Globus pallidus (tissue), 1 donor: ENCODE data around the gene PTK6.
"Not testable (repeated sequence)": the region's sequence is repeated elsewhere in the genome, so short reads cannot be mapped to it uniquely, and the experiment has no call there.

ENCODE experiments used
- DNase-seq: peaks from one replicate; pipeline ENCODE4 v3.0.0-alpha.2; 2015; ENCODE audit warnings: low spot score

The PTK6 gene

DNA sequence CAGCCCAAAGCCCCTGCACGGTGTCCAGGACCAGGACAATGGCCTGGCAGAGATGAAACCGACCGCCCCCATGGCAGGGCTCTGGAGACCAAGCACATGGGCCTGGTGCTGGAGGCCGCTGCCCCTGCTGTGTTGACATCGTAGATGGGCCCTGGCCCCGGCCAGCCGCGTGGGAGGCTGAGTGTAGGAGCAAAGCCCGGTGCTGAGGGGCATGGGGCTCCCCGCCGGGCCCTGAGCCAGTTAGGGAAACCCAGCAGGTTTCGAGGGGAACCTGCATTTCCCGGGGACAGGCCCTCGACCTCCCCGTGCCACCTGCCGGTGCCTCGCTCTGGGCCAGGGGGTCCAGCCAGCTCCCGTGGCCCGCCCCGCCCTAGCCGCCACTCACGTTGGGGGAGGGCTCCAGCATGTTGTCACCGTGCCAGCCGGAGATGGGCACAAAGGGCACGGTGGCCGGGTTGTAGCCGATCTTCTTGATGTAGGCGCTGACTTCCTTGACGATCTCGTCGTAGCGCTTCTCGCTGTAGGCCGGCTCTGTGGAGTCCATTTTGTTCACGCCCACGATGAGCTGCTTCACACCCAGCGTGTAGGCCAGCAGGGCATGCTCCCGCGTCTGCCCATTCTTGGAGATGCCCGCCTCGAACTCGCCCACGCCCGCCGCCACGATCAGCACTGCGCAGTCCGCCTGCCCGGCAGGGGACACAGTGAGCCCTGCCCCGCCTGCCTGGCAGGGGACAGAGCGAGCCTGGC is 42.6 kb downstream of the PTK6 start:
- no peak for DNase-seq

DNA sequence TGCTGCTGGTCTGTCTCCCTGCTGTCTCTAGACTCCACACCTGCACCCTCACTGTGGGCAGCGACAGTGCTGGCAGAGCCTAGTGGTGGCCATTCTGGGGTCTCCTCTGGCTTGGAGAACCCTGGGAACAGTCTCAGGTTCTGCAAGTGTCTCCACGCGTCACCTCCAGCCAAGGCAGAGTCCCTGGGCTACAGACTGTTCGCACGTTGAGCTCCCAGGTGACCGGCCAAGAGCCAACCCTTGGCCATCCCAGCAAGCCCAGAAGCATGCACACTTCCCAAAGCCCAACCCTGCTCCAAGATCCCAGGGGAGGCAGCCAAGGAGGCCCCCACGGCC is 43.1 kb downstream of the PTK6 start:
- DNase-seq: no peak

DNA sequence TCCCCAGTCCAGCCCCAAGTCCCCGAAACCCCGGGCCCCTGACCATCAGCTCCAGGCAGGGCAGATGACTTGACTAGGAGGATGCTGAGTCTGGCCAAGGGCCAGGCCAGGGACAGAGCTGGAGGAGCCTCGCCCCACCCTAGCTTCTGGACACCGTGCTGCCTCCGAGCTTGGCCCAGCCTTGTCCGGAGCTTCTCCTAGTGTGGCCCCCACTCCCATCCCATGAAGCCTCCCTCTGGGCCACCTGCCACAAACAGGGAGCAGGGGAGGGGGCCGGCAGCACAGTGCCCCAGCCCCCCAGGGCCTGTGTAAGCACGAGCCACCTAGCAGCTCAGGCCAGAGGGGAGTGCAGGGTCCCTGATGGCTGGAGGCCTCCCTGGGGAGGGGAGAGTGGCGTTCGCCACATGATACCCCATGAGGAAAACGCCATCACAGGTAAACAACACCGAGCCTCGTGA is 43.6 kb downstream of the PTK6 start:
- DNase-seq: no peak

DNA sequence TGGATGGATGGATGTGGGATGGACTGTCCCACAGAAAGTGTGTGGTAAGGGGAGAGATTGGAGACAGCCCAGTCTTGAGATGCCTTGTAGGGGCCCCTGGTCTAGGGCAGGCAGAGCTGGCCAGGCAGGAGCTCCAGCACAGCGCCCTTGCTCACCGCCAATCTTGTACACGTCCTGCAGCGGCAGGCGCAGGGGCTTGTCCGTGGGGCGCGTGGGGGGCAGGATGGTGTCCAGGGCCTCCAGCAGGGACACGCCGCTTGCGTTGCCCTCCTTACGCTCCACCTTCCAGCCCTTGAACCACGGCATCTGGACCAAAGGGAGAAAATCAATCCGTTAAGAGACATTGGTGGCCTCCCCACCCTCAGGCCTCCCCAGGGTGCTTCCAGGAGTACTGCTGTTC is 44.2 kb downstream of the PTK6 start:
- DNase-seq: no peak

DNA sequence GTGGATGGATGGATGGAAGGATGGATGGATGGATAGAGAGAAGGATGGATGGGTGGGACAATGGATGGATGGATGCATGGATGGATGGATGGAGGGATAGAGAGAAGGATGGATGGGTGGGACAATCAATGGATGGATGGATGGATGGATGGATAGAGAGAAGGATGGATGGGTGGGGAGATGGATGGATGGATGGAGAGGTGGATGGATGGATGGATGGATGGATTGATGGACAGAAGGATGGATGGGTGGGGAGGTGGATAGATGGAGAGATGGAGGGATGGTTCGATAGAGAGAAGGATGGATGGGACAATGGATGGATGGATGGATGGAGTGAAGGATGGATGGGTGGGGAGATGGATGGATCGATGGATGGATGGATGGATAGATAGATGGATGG is 44.7 kb downstream of the PTK6 start:
- DNase-seq: no peak

DNA sequence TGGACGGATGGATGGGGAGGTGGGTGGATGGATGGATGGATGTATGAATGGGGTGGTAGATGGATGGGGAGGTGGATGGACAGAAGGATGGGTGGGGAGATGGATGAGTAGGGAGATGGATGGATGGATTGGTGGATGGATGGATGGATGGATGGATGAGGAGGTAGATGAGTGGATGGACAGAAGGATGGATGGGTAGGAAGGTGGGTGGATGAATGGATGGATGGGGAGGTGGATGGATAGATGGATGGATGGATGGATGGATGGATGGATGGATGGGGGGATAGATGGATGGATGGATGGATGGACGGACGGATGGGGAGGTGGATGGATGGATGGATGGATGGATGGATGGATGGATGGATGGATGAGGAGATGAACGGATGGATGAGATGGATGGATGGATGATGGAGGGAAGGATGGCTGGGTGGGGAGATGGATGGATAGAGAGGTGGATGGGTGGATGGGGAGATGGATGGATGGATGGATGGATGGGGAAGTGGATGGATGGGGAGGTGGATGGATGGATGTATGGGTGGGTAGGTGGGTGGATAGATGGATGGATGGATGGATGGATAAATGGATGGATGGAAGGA is 45.4 kb downstream of the PTK6 start:
- DNase-seq: no peak

DNA sequence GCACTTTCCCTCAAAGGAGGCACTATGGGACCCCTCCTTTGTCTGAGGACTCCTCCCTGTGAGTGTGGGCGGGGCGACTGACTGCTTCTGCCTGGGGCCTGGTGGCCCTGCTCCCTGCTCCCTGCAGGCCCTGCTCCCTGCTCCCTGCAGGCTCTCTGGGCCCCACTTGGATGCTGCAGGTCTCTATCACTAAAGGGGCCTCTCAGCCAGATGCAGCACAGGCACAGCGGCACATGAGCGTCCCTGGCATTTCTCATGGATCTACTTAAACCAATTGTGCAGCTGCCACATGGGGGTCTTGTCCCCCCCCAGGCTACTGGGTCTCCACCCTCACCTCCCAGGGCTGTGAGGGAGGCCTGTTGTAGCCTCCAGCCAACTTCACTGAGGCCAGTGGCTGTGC is 46.1 kb downstream of the PTK6 start:
- no peak for DNase-seq

DNA sequence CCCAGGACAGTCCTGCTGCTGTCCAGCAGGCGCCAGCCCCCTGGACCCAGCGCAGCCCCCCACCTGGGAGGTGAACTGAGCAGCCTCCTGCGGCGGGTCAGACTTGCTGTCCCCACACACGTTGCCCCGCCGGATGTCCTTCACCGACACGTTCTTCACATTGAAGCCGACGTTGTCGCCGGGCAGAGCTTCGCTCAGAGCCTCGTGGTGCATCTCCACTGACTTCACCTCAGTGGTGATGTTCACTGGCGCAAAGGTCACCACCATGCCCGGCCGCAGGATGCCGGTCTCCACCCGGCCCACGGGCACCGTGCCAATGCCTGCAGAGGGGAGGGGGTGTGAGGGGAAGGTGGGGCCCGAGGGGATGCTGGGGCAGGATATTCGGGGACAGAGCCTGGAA is 46.8 kb downstream of the PTK6 start:
- no peak for DNase-seq

DNA sequence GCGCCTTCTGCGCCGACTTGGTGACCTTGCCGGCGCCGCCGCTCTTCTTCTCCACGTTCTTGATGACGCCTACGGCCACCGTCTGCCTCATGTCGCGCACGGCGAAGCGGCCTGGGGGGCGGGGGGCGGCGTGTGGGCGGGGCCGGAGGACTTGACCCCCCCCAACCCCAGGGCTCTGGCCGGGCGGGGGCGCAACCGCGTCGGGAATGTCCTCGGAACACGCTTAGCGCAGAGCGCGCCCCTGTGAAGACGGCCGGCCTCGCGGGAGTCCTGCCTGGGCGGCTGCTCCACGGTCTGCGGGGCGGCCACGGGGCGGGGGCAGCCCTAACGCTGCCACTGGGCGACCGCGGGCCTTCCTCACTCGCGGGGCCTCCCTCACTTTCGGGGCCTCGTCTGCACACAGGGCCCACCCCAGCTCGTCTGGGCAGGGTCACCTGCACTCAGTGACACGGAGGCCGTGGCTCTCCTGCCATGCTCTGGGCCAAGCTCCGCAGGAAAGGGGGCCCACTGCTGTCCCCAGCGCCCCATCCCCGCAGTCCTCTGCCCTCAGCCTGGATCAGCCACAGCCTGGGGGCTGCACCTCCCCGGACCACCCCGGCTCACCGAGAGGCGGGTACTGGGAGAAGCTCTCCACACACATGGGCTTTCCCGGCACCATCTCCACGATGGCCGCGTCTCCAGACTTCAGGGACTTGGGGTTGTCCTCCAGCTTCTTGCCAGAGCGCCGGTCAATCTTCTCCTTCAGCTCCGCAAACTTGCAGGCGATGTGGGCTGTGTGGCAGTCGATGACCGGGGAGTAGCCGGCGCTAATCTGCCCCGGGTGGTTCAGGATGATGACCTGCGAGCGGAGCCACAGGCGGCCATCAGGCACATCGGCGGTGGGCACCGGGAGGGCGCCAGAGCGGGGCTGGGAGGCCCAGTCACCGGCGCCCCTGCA is 48.6 kb downstream of the PTK6 start:
- no peak for DNase-seq

DNA sequence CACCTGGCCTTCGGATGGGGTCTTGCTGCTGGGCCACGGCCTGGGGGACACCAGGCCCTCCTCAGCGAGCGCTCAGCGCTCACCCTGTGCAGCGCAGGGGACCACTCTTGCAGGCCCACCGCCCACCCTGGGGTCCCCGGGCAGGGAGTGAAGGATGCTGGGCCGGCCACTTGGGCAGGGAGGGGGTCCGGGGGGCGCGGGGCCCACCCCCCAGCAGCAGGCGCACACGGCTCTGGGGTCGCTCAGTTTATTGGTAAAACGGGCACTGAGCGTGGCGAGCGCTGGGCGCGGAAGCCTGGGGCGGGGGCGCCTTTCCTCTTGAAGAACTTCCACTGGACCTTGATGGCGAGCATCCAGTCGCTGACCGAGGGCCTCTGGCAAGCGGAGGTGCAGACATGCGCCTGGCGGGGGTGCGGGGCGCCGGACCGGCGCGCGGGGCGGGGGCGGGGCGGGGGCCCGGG is 49.4 kb downstream of the PTK6 start:
- no peak for DNase-seq

DNA sequence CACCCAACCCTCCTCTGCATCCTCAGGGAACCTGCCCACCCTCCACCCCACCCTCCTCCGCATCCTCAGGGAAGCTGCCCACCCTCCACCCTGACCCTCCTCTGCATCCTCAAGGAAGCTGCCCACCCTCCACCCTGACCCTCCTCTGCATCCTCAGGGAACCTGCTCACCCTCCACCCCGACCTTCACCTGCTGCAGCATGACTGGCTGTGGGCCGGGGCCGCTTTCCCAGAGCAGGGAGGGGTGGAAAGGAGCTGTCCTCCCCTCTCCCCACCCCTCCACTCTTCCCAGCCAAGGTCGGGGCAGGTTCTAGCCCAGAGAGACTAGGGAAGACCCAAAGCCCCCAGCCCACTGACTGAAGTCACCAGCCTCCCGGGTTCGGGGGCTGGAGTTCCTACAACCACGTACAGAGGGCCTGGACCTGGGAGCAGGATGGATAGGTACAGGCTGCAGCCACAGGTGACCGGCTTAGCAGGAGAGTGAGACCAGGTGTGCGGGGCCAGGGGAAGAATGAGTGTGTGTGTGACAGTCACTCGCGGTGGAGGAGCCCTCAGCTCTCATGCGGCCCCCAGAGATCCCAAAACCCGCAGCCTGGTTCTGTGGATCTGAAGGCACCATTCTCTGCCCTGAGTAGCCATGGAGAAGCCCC is 49.9 kb downstream of the PTK6 start:
- no peak for DNase-seq

DNA sequence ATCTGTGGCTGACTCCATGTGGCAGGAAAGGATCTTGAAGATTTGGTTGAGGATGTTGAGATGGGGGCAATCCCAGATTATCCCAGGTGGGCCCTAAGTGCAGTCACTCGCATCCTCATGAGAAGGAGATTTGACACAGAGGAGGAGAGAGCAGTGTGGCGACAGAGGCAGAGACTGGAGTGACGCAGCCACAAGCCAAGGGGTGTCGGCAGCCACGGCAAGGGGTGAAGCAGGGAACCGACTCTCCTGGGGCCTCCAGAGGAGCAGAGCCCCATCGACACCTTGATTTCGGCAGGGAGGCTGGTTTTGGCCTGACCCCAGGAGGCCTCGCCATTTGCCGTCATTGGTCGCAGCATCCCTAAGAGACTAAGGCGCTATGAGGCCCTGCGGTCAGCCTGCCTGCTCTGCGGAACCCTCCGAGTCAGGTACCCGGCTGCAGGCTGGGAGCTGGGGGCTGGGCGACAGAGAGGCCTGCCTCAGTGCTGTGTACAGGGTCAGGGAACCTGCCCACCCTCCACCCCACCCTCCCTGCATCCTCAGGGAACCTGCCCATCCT is 50.8 kb downstream of the PTK6 start:
- DNase-seq: no peak

DNA sequence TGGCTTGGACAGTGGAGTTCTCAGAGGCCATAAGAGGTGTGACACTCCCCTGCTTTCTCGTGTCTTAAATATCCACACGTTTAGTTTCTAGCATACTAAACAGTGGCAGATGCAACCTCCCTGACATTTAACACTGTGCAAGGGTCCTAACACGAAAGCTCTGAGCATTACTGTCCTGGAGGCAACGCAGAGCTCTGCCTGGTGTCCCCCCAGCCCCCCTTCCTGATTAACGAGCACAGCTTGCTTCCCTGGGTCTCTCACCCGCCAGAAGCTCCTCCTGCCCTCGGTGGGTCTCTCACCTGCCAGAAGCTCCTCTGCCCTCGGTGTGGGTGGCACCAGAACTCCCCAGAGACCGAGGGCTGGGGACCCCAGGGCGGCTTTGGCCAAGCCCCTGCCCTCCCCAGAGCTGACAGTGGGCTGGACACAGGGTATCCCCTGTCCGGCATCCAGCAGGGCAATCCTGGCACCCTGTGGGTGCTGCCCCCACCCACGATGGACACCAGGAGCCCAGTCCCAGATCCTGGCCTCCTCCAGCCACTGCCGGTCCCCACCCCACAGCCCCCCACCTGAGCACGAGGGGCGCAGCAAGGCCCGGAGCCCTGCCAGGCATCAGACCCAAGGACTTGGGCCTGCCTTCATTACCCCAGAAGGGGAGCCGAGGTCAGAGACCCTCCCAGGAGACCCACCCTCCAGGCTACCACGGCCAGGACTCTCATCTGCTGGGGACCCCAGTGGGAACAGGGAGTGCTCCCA is 52.3 kb downstream of the PTK6 start:
- no peak for DNase-seq

DNA sequence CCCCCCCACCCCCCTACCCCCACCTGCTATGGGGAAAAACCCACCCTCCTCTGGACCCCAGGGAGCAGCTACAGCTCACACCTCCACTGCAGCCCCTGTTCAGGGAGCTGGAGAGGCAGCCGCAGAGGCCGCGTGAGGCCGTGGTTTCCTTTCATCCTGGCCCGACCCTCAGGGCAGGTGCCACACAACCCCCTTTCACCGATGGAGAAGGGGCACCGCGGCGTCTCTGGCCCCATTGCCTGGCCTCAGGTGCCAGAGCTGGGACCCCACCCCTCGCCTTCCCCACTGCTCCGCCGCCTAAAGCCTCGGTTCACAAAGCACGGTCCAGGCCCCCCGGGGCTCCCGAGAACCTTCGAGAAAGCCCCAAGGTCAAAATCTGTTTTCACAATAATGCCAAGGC is 52.9 kb downstream of the PTK6 start:
- DNase-seq: no peak

DNA sequence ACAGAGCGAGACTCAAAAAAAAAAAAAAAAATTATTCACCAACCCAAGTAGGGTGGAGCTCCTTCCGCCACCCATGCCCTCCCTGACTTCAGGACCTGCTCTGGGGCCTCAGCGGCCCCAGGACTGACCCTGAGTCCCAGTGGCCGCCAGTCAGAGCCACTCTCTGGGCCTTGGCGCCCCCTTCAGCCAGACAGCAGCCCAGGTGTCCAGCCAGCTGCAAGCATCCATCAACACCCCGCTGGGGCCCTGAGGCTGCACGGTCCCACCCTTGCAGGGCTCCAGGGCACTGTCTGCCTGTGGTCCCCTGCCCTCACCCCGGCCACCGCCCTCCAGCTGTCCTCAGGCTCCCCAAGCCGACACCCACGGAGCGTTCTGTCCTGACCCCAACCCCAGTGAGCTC is 53.3 kb downstream of the PTK6 start:
- no peak for DNase-seq

DNA sequence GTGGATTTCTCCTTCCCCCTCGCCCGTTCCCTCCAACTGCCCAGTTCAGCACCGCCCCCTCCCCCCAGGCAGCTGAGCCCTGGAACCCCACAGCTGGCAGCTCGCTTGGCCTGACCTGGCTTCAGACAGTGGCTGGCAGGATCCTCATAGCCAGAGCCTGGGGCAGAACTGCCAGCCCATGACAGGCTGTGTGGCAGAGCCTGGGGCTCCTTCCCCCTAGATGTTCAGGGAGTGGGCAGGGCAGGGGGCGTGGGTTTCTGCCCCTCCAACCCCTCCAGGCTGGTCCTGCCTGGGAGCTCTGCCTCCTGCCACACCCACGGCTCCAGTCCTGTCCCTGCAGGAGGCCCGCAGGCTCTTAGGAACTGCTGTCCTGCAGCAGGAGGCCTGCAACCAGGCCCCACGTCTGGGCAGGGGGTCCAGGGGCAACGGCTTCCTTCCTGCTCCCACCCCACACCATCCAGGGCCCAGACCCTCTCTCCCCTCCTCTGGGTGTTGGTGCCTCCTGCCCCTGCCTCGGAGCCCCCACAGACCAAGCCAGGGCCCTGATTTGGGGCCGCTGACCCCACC is 55.1 kb downstream of the PTK6 start:
- DNase-seq: no peak

DNA sequence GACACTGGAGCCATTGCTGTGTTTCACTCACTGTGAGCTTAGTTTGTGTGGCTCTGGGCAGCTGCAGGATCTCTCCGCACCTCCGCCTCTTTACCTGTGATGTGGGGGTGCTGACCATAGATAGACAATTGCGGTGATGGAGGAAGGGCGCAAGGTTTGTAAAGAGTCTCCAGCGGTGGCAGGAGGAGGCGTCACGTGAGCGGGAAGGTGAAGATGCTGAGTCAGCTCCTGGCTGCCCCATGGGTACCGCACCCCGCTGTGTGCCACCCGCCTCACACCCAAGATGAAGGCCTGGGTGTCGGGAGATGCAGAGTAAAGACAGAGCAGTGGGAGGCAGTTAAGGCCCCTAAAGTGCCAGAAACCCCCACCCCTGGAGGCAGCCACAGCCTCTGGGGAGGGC is 55.7 kb downstream of the PTK6 start:
- no peak for DNase-seq

DNA sequence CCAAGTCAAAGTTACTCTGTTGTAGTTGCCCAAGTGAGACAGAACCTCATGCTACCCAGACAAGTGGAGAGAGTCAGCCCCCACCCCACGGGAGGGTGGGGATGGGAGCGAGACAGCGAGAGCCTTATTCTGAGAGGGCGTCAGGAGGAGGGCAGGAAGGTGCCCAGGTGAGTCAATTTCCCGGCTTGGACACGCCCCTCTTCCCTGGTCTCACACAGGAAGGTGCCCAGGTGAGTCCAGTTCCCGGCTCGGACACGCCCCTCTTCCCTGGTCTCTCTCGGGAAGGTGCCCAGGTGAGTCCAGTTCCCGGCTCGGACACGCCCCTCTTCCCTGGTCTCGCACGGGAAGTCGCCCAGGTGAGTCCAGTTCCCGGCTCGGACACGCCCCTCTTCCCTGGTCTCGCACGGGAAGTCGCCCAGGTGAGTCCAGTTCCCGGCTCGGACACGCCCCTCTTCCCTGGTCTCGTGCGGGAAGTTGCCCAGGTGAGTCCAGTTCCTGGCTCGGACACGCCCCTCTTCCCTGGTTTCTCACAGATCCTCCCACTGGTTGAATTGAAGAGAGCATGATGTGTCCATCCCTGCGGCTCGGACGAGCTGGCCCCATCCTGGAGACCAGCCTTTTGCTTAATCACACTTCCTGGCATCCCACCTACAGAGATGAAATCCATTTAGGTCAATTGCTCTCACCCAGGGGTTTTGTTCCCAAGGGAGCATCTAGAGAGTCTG is 57.3 kb downstream of the PTK6 start:
- not testable (repeated sequence) for DNase-seq

DNA sequence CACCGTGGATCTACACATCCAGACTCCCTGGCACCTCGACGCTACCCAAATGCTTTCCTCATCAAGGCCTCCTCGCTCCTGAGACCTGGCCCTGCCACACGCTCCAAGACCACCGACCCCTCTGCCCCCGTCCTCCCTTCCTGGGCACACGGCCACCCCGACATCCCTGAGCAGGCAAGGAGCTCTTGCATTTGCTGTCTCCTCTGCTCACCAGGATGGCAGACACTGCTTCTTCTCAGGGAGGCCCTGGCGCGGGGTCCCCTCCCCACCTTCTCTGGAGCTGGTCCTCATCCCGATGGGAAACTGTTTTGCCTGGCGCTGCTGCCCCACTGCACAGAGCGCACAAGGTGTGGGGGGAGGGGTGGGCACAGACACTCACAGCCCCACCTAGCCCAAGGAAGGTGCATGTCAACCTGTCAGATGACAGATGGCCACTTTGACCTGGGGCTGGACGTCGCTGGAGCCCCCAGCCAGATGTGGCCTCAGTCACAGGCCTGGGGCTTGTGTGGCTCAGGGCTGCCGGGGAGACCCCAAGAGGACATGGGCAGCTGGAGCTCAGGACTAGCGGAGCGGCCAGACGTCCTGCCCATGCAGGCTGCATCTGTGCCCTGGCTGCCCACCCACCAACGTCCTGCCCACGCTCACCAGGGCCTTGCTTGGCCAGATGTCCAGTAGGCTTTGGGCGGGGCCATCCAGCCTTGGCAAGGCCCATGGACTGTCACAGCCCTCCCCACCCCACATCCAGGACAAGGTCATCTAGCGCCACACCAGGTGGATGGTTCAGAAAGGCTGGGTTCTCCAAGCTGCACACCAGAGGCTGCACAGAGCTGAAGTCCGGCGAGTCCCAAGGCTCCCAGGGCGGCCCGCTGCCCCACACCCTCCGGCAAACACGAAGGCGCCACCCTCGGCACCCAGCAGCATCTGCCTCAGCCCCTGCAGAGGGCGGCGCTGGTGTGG is 58.6 kb downstream of the PTK6 start:
- no peak for DNase-seq
